GM18907 (cell line): ENCODE measurements around the gene SEPTIN11.
"Not testable (repeated sequence)": the region's sequence is repeated elsewhere in the genome, so short reads cannot be mapped to it uniquely, and the experiment has no call there.

Experiments
- ATAC-seq: cut with Tn5 transposase; IDR thresholded peaks from one replicate; pipeline ENCODE4 v1.9.1; 2021; ENCODE audit warnings: mild to moderate bottlenecking, moderate library complexity; ENCODE audit not compliant: unreplicated experiment

SEPTIN11 gene

GRCh38 chr4:76951672-76952010 is 2.1 kb downstream of the SEPTIN11 start:
- ATAC-seq = no peak

- no peak for ATAC-seq
Observed at GRCh38 chr4:76952071-76952470, 2.5 kb downstream of the SEPTIN11 start.

DNA sequence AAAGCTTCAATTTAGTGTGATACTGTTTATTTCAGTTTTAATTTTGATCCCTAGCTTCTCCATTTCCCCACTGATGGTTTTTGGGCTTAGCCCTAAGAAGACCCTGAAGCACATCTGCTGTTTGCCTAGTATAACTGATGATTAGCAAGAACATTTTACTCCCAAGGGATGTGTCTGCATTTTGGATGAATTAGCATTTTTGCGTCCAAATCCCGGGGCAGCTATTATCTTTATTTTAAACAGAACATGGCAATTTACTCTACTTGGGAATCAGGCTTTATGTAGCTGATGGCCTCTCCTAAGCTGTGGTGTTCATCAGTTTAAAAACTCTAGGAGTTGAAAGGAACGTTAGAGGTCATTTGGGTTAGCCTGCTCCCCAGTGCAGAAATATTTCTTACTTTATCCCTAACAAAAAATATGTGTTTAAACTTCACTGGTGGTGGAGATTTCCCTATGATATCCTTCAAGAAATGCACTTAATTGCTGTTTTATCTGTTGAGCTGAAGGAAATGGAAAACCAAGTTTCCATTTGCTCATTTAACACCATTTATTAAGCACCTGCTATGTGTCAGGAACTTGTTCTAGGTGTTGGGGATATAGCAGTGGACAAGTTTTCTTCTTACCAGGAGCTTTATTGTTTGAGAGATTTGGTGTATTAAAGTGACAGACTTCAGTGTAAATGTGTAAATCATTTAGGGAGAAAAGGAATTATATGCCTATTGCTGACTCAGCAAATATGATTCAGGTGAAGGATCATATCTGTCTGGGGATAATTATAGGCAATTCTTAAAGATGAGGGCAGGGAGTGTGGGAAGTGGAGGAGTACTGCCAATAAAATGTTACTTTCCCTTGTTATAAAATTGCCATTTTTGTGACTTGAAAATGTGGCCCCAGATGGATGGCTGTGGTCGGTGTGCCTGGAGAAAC is 3.4 kb downstream of the SEPTIN11 start:
- no peak for ATAC-seq

GRCh38 chr4:76953956-76954355 is 4.4 kb downstream of the SEPTIN11 start:
- ATAC-seq = no peak

DNA sequence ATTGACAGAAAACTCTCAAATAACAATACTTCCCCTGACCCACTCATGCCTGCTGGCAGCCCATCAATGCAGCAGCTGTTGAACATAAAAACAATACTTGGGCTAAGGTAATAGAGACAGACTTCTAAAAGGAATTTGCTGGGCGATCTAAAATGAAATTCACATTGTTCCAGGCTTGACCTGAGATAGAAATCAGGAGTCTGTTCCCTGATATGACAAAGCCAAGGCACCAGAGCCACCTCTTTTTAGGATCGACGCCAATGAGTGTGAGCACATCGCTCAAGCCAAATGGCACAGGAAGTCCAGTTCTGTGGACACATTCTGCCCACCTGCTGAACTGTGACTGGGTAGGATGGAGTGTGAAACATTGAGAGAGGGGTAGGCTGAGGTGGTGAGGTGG is 4.9 kb downstream of the SEPTIN11 start:
- no peak for ATAC-seq

GRCh38 chr4:76955182-76955581 is 5.6 kb downstream of the SEPTIN11 start:
- no peak for ATAC-seq

GRCh38 chr4:76957004-76957738 is 7.6 kb downstream of the SEPTIN11 start:
- ATAC-seq = no peak

DNA sequence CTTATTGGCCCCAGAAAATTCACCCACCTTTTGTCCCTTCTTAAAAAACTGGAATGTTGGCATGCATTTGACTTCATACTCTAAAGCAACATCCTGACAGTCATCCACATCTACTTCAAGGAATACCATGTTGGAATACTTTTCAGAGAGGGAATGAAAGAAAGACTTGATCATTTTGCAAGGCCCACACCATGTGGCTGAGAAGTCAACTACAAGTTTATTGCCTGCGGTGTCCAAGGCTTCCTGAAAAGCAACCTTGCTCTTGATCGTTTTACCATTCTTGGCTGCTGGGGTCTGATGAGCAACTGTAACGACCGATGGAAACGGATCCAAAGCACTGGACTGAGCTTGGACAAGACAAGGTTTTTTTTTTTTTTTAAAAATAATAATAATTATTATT is 9.3 kb downstream of the SEPTIN11 start:
- no peak for ATAC-seq

DNA sequence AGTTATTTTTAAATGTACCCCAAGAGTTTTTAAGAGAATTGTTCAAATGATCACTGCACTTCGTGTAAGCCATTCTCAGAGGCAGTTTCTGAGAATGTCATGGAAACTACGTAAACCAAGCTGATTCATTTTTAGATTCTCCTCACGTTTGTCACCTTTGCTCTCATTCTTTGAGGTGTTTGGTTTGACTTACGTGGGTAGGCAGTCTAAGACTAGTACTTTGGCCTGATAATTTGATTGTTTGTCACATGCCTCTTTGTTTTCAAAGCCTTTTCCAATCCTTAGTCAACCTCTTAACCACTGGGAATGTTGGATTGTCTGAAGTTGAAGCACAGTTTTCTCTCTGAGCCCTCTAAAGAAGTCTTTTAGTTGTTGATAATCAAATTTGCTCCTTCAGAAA is 10.5 kb downstream of the SEPTIN11 start:
- ATAC-seq = peak; percentile 80

- ATAC-seq = no peak
Observed at GRCh38 chr4:76962406-76963130, 13.0 kb downstream of the SEPTIN11 start.

- no peak for ATAC-seq
Observed at GRCh38 chr4:76963131-76963750, 13.7 kb downstream of the SEPTIN11 start.

GRCh38 chr4:76963927-76964326 is 14.4 kb downstream of the SEPTIN11 start:
- ATAC-seq = not testable (repeated sequence)

GRCh38 chr4:76964769-76965168 is 15.2 kb downstream of the SEPTIN11 start:
- ATAC-seq = no peak

GRCh38 chr4:76965866-76966579 is 16.5 kb downstream of the SEPTIN11 start:
- no peak for ATAC-seq

DNA sequence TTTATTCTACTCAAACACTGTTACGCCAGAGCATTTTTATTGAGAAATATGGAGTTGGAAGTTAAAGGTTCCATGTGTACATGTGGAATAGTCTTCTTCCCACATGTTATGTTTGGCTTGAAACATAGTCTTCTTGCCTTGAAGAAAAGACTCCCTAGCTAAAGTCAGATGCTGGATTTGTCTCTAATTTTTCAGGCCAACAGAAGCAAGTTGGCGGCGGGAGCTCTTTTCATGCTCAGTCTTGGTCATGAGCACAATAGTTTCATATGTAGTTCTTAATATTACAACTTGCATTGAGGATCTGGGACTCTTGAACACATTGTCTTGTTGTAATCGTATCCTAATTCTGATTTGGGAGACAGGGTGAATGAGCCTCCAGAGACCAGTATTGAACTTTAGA is 19.4 kb downstream of the SEPTIN11 start:
- ATAC-seq = no peak

GRCh38 chr4:76969495-76969894 is 19.9 kb downstream of the SEPTIN11 start:
- no peak for ATAC-seq

- no peak for ATAC-seq
Observed at GRCh38 chr4:76969941-76970529, 20.5 kb downstream of the SEPTIN11 start.

GRCh38 chr4:76972306-76972705 is 22.8 kb downstream of the SEPTIN11 start:
- no peak for ATAC-seq

GRCh38 chr4:76974150-76974549 is 24.6 kb downstream of the SEPTIN11 start:
- ATAC-seq = no peak

DNA sequence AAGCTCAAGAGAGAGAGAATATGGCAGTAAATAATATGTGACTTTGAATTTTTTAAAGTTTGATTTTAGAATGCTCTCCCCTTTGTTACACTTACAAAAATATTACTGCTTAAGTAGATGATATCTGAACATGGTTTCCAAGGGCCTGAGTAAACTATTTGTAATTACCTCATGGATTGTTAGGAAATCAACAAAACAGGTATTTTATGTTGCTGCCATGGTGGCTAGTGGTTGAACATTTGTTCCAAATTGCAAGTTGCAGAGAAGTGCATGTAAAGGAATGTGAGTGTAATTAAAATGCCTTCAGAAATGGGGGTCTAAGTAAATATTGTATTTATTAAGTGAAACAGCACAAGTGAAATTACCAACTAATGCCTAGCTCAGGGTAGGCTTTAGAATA is 27.6 kb downstream of the SEPTIN11 start:
- no peak for ATAC-seq
